GM21423 (cell line): ENCODE results near the gene SYT15.
"Not testable (repeated sequence)": the region's sequence is repeated elsewhere in the genome, so short reads cannot be mapped to it uniquely, and the experiment has no call there.

Source experiments
- ATAC-seq: cut with Tn5 transposase; IDR thresholded peaks from one replicate; pipeline ENCODE4 v1.9.1; 2021; ENCODE audit warnings: mild to moderate bottlenecking, moderate library complexity; ENCODE audit not compliant: unreplicated experiment

The SYT15 gene

DNA sequence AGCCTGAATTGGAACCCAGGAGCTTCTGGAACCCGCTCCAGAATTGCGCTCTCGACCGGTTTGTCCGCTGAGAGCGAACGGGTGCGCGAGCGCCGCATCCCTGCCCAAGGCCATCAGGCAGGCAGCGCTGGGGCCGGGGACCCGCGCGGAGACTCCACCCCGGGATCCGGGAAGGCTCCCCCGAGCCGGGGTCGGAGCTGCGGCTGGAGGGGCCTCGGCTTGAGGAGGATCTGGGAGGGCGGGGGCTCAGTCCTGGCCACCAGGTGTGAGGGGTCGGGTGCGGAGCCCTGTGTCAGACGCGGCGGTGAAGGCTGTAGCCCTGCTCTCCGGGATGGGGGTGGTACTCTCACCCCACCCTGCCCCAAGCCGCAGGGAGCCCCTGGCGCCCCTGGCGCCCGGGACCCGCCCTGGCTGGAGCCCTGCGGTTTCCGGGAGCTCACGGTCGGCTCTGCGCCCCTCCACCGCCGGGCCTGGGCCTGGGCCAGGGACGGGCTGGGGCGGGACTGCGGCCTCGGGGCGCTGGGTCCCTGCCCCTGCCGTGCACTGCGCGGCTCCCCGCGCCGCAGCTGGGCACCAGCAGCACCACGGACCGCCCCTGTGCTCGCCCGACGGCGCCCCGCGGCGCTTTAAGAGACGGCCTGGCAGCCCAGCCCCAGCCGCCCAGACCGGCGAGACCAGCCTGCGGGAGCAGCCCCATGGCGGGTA, at the start of gene SYT15:
SYT15 (plus strand) TSS at position 655 of the 705 bp plus-strand sequence; CDS start at position 696, 41 bp downstream.
- not testable (repeated sequence) for ATAC-seq

DNA sequence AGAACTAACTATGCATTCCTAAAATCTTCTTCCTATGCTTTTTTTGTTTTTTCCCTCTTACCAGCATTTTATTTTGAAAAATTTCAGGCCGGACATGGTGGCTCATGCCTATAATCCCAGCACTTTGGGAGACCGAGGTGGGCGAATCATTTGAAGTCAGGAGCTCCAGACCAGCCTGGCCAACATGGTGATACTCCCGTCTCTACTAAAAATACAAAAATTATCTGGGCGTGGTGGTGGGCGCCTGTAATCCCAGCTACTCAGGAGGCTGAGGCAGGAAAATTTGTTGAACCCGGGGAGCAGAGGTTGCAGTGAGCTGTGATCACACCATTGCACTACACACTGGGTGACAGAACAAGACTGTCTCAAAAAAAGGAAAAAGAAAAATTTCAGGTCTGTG, 49.2 kb upstream of the SYT15 start:
- ATAC-seq, result not testable (repeated sequence)

DNA sequence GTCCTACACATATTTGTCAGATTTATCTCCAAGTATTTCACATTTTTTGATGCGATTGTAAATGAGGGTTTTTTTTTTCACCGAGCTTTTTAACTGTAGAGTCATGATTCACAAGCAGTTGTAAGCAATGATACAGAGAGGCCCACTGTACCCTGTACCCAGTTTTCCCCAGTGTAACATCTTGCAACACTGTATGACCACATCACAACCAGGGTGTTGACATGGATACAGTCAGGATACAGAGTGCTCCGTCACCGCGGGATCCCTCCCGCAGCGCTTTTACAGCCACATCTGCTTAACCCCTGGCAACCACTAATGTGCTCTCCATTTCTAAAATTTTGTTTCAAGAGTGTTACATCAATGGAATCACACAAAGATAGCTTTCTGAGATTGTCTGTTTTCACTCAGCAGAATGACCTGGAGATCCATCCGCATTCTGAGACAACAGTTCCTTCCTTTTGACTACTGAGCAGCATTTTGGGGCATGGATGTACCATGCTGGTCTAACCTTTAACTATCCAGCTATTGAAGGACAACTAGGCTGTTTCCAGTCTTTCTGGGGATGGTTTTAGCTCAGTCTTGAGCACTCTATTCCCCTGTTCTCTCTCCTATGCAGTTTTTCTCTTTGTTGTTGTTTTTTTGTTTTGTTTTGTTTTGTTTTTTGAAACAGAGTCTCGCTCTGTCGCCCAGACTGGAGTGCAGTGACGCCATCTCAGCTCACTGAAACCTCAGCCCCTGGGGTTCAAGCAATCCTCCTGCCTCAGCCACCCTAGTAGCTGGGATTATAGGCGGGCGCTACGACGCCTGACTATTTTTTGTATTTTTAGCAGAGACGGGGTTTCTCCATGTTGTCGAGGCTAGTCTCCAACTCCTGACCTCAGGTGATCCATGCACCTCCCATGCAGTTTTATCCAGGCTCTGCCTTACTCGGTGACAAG, 48.4 kb upstream of the SYT15 start:
- no peak for ATAC-seq

DNA sequence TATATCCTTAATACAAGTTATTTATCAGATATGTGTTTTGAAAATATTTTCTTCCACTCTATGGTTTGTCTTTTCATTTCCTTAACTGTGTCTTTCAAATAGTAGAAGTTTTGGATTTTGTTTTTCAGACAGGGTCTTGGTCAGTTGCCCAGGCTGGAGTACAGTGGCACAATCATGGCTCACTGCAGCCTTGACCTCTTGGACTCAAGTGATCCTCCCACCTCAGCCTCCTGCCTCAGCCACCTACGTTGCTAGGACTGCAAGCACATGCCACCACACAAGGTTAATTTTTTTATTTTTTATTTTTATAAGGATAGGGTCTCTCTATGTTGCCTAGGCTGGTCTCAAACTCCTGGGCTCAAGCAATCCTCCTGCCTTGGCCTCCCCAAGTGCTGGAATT, 46.7 kb upstream of the SYT15 start:
- ATAC-seq, result not testable (repeated sequence)

DNA sequence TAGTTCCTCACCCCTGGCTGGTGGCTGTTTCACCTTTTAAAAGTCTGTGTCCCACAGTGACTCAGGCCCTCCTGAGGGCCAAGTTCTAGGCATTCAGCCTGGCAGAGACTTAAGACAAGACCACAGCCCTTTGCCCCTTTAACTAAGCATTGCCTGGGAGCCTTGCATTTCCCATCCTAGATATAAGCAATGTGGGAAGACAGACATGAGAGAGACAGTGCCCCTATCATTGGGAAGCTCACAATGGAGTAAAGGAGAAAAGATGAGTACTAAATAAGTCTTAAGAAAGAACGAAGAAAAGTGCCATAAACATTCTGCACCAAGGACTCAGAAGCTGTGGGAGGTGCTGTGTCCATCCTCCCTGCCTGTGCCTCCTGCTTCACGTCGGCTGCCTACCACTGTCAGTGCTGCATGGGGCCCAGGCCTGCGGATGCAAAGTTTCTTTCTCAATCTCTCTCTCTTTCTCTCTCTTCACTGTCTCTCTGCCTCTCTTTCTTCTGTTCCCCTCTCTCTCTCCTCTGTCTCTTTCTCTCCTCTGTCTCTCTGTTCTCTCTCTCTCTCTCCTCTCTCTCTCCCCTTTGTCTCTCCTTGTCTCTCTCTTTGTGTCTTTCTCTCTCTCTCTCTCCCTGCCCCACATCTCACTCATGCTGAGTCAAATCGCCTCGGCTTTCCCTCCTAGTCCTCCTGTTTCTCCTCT, 44.0 kb upstream of the SYT15 start:
- ATAC-seq, result no peak

DNA sequence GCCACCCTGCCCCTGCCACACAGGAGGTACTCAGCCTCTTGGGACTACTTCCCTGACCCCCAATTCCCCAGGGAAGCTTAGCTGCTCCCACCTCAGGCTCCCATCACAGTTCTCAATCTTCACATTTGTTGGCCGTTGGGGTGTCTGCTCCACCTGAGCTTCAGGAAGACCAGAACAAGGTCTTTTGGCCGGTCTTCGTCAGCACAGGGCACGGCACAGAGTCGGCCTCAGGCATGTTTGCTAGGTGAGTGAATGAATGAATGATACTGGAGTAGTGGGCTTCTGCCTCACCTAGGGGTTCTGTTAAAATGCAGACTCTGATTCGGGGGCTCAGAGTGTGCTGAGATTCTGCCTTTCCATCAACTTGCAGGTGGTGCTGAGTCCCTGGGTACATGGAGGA, 42.8 kb upstream of the SYT15 start:
- no peak for ATAC-seq

DNA sequence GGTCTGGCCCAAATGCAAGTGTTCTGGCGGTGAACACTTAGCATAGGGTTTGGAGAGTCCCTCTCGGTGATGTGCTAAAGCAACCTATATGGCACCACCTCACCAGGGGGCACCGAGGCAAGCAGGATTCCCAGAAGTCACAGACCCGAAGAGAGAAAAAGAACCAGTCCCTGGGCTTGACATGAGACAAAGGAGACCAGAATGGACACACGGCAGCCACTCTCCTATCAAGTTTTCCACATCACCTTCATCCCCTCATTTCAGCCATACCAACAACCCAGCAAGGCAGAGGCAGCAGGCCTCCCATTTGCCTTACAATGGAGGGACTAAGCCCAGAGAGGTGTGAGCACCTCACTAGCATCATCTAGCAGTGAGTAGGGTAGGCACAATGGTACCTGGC, 42.1 kb upstream of the SYT15 start:
- ATAC-seq, result no peak

DNA sequence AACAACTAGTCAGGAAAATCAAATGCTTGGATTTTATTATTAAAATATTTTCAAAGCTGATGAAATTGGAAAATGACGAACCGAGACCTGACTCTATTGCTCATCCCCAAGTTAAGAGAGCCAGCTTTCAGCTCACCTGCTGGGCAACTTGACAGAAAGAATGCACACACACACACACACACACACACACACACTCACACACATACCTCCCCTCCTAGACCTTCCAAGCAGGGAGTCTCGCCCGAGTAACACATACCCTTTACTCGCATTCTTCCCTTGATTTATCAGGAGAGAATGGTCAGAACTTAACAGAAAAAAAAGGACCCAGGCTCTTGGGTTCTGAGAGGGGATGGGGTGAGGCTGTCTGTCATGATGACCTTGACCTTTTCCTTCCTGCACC, 41.6 kb upstream of the SYT15 start:
- ATAC-seq, result no peak

DNA sequence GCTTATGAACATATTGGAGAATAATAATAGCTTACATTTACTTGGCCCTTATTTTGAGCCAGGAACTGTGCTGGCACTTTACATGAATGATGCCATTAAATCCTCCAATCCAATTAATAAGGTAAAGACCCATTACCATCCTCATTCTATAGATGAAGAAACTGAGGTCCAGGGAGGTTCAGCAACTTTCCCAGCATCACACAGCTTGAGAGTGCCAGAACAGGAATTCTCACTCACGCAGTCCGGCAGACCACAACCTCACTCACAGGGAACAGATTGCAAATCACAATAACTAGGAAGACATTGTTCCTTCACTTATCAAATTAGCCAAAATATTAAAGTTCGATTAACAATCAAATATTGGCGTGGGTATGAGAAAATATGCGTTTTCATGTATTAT, 40.8 kb upstream of the SYT15 start:
- no peak for ATAC-seq

DNA sequence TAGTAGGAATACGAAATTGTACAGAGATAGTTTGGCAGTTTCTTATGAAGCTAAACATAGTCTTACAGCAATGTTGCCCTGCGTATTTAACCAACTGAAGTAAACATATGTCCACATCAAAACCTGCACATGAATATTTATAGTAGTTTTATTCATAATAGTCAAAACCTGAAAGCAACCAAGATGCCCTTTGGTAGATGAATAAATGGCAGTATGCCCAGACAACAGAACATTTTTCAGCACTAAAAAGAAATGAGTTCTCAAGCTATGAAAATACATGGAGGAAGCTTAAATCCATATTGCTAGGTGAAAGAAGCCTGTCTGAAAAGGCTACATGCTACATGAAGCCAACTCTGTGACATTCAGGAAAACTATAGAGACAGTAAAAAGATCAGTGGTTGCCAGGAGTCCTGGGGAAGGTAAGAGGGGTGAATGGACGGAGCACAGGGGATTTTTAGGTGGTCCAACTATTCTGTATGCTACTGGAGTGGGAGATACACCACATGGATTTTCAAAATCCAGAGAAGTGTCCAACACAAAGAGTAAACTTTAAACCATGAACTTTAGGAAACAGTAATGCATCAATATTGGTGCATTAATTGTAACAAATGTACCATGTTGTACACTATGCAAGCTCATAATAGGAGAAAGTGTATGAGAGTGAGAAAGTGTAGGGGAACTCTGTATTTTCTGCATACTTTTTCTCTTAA, 40.1 kb upstream of the SYT15 start:
- no peak for ATAC-seq

DNA sequence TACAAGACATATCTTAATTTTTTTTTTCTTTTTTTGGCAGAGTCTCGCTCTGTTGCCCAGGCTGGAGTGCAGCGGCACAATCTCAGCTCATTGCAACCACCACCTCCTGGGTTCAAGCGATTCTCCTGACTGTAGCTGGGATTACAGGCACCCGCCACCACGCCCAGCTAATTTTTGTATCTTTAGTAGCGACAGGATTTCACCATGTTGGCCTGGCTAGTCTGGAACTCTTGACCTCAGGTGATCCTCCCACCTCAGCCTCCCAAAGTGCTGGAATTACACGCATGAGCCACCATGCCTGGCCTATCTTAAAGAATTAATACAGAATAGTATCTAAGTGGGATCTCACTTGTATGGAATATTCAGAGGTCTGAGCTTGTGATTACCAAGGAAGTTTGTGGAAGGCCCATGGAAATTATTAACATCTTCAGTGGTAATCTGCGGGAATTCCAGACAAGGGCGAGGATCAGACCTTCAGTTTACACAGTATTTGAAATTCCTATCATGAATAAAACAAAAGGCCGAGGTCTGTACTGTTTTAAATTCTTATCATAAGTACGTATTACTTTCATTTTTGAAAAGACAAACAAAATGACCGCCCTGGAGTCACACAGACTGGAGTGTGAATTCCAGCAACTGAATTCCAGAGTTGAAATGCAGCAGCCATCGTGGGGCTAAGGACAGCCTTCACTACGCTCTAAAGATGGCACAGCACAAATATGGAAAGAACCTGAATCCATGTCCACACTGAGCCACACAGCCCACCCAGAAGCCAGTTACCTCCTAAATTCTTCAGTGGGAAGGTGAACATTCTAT, 39.1 kb upstream of the SYT15 start:
- no peak for ATAC-seq

DNA sequence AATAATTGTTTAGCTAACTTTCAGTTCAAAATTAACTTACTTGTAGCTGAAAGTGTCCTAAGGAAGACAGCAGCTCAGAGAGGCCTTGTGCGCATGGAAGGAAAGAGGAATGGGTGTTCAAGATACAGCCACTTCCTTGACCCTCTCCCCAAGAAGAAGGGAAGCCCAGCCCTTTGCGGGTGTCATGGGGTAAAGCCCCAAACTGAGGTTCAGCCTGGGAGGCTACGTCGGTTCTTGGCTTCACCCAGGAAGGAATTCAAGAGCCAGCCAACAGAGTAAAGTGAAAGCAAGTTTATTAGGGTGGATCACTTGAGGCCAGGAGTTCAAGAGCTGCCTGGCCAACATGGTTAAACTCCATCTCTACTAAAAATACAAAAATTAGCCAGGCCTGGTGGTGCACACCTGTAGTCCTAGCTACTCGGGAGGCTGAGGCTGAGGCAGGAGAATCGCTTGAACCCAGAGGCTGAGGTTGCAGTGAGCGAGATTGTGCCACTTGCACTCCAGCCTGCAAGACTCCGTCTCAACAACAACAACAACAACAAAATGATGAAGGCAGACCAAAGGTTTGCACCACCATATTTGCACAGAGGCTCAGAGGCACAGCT, 38.4 kb upstream of the SYT15 start:
- ATAC-seq, result no peak

DNA sequence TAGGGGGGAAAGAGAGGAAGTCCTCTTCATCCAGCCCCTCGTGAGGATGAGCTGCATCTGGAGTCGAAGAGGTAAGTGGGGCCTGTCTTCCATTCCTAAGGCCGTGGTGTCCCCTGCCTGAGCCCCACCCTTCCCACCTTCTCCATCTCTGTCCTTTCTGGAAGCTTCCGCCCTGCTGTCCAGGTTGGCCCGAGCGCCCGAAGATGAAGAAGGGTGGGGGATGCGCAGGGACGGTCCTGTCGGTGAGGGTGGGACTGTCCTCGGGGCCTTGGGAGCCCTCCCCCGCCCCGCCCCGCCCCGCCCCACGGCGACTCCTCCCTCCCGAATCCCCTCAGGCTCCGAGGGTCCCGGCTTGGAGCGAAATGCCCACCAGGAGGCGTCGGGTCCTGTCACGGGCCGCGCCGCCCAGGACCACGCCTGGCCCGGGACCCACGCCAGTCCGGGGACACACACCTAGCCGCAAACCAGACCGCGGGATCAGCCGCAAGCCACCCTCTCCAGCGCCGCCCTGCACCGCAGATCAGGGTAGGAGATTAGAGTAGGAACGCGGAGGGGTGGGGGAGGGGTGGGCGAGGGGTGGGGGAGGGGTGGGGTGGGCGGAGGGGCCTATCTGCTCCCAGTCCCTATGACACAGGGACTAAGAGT, 37.8 kb upstream of the SYT15 start:
- ATAC-seq, result no peak

DNA sequence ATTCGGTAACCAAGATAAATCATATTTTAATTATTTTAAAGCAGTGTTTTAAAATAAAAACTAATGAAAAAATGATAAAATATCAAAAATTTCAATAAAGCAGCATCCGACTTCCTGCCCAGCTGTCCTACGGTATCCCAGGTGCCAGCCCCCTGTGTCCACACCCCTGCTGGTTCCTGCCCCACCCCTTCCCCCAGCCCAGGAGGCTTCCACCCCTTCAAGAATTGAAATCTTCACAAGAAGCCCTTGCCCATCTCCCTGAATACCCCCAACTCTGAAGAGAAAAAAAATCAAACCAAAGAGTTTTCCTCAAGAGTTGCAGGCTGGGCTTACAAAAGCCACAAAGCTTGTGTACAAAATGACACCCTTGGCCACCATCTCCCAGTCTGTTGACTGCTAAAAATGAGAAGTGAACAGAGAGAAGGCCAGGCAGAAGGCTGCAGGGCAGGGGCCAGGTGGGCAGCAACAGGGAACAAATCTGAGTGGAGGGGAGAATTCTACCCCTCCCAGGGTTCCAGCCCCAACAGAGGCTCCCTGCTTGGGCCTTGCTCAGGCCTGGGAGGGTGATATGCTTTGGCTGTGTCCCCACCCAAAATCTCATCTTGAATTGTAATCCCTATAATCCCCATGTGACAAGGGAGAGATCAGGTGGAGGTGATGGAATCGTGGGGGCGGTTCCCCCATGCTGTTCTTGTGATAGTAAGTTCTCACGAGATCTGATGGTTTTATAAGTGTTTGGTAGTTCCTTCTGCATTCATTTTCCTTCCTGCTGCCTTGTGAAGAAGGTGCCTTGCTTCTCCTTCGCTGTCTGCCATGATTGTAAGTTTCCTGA, 37.0 kb upstream of the SYT15 start:
- no peak for ATAC-seq

DNA sequence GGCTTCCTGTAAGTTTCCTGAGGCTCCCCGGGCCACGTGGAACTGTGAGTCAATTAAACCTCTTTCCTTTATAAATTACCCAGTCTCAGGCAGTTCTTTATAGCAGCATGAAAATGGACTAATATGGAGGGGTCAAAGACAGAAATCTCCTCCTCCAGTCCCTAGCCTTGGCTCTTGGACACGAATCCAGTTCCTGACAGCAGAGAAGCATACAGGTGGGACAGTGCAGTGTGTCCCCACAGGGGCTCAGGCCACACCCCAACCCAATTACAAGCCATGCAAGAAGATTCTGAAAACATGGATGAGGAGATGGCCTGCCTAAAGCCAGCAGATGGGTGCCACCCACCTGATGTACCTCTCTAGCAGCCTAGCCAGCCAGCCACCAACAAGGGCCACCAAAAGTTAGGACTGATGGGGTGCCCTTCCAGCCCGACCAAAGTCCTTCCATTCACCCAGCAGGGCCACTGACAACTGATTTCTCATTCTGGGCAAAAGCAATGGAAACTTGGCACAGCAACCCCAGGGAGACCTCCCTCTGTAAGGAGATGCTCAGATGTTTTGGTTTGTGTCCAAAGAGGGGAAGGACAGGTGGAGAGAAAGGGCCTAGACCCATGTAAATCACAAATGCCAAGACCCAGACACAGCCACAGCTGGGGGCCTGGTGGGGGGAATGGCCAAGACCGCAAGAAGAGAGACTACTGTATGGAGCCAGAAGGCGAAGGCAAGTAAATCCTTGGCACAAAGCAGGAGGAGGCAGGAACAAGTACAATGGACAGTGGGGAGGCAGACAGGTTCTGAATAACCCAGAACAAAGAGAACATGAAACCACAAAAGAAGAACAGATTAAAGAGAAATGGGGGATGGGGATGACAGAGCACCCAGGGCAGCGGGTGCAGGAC, 36.1 kb upstream of the SYT15 start:
- ATAC-seq, result no peak

DNA sequence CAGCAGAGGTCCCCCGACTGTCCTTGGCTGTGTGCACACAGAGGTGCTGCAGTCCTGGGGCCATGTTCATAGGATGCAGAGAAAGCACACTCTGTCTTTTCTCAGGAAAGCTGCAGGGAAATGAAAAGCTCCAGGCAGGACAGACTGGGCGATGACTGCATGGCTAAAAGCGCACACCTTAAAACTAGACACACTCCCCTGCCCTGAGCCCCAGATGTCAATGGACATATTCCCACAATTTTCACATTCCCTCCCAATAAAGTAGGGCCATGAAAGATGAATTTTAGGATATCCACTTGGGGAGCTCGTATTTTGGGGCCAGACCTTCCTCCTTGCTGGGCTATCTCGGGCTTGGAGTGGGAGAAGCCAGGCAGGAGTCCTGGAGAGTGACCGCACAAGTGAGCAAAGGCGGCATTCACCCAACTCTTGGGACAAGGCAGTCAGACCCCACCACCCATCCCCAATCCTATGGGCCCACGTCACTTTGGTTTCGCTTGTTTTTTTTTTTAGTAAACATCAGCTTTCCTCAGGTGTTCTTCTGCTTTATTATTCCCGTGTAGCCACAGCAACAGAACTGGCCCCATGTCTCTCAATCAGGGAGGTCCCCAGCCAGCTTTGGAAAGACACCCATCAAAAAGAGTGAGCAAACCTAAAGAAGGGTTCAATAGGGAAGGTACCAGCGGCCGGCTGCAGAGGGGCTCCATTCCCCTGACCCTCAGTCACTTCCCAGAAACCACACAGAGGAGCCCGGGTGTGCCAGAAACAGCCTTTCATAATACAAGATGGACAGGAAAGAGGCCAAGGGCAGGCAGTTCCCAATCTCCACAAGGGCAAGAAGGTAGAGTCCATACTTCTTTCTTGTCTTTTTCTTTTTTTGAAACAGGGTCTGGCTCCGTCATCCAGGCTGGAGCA, 35.2 kb upstream of the SYT15 start:
- no peak for ATAC-seq
